ENCODE results near the gene KCNJ14. TPM values are rescaled to one million over a fixed set of nuclear protein-coding genes. Genes with fewer than 3 reads are reported as not detected.
A peak's percentile ranks its signal among the peaks of the same experiment; 100 is the strongest.

KCNJ14 gene
- 1 to 10 TPM in 1 of 2 donors, under 1 TPM in 1; 0.34 to 1.2 TPM for total RNA-seq
- long read RNA-seq, partial matches to known transcripts = 0 of 1 reads
- long read RNA-seq, other reads (novel, unspliced or antisense) = 1 of 1 reads

GRCh38 chr19:48455171-48455907 lies at the start of gene KCNJ14:
Gene KCNJ14, plus strand, starts transcription at chr19:48455574. Its CDS starts 6,151 bp downstream, at chr19:48461725.
- DNase-seq = no peak
- ATAC-seq = no peak
- intact Hi-C loops (cut with DNase I, micrococcal nuclease) = no loop called here

- DNase-seq (no peak), ATAC-seq (no peak)
- intact Hi-C loops (cut with DNase I, micrococcal nuclease) = no loop called here
Observed at GRCh38 chr19:48405850-48406249, 49.5 kb upstream of the KCNJ14 start.

- ATAC-seq = no peak
Observed at GRCh38 chr19:48413879-48414587, 41.3 kb upstream of the KCNJ14 start.

GRCh38 chr19:48415395-48415794 lies 40.0 kb upstream of the KCNJ14 start:
- intact Hi-C loops (cut with DNase I, micrococcal nuclease) = no loop called here
- DNase-seq (peak; percentile 90 to 91), ATAC-seq (peak; percentile 96)

More at GRCh38 chr19:48413879-48414587, 41.3 kb upstream of the KCNJ14 start:
- intact Hi-C loops (cut with DNase I, micrococcal nuclease) = no loop called here
- DNase-seq = no peak

- DNase-seq (no peak), ATAC-seq (no peak)
- intact Hi-C loops (cut with DNase I, micrococcal nuclease) = no loop called here
Observed at GRCh38 chr19:48415806-48416221, 39.6 kb upstream of the KCNJ14 start.

- ATAC-seq (no peak), DNase-seq (no peak)
- intact Hi-C loops (cut with DNase I, micrococcal nuclease) = no loop called here
Observed at GRCh38 chr19:48417421-48417820, 38.0 kb upstream of the KCNJ14 start.

- DNase-seq = peak in 1 of 2 donors; percentile 23
- no peak for ATAC-seq
- intact Hi-C loops (cut with DNase I, micrococcal nuclease) = no loop called here
Observed at GRCh38 chr19:48418317-48419064, 36.9 kb upstream of the KCNJ14 start.

- intact Hi-C loops (cut with DNase I, micrococcal nuclease) = no loop called here
- no peak for ATAC-seq
Observed at GRCh38 chr19:48419158-48419920, 36.0 kb upstream of the KCNJ14 start.

GRCh38 chr19:48421548-48421947 lies 33.8 kb upstream of the KCNJ14 start:
- intact Hi-C loops (cut with DNase I, micrococcal nuclease) = no loop called here
- ATAC-seq (no peak), DNase-seq (no peak)

More at GRCh38 chr19:48419158-48419920, 36.0 kb upstream of the KCNJ14 start:
- DNase-seq = peak; percentile 55 to 65

- peak in 1 of 2 donors; percentile 12 for DNase-seq
- peak; percentile 20 for ATAC-seq
- intact Hi-C loops (cut with DNase I, micrococcal nuclease) = no loop called here
Observed at GRCh38 chr19:48424694-48425219, 30.6 kb upstream of the KCNJ14 start.

GRCh38 chr19:48428670-48429069 lies 26.7 kb upstream of the KCNJ14 start:
- intact Hi-C loops (cut with DNase I, micrococcal nuclease) = no loop called here
- ATAC-seq = no peak
- DNase-seq = no peak

- no peak for ATAC-seq
- intact Hi-C loops (cut with DNase I, micrococcal nuclease) = no loop called here
- DNase-seq = no peak
Observed at GRCh38 chr19:48433337-48433736, 22.0 kb upstream of the KCNJ14 start.

GRCh38 chr19:48436586-48436985 lies 18.8 kb upstream of the KCNJ14 start:
- intact Hi-C loops (cut with DNase I, micrococcal nuclease) = no loop called here
- ATAC-seq = no peak
- DNase-seq = no peak

GRCh38 chr19:48441360-48442050 lies 13.9 kb upstream of the KCNJ14 start:
- intact Hi-C loops (cut with DNase I, micrococcal nuclease) = no loop called here
- DNase-seq (no peak), ATAC-seq (no peak)

GRCh38 chr19:48442116-48443035 lies 13.0 kb upstream of the KCNJ14 start:
- DNase-seq (no peak), ATAC-seq (no peak)
- intact Hi-C loops (cut with DNase I, micrococcal nuclease) = no loop called here

GRCh38 chr19:48443256-48443655 lies 12.1 kb upstream of the KCNJ14 start:
- intact Hi-C loops (cut with DNase I, micrococcal nuclease) = no loop called here
- no peak for ATAC-seq
- no peak for DNase-seq

- ATAC-seq = no peak
- intact Hi-C loops (cut with DNase I, micrococcal nuclease) = no loop called here
- no peak for DNase-seq
Observed at GRCh38 chr19:48443731-48444128, 11.6 kb upstream of the KCNJ14 start.

Measured in left colon (tissue), 2 donors.